Body of pancreas (tissue), 4 donors: ENCODE data around the gene NUDT14.

ENCODE experiments used
- CTCF ChIP-seq, 7 experiments: fragments of 450-650 bp in 4 of 7; fragments of 200-600 bp in 3 of 7; sonication (generic) in 3 of 7; IDR thresholded peaks; one replicate each; pipeline ENCODE4 v1.5.1; 2016 to 2019; ENCODE audit warnings: antibody characterized with exemption in 7 of 7
- POLR2A ChIP-seq, 3 donors: fragments of 450-650 bp; IDR thresholded peaks; one replicate each; pipeline ENCODE4 v1.6.1; 2016; ENCODE audit warnings: antibody characterized with exemption in 3 of 3, mild to moderate bottlenecking in 2 of 3

- TF ChIP-seq CTCF (IDR thresholded peaks at IDR 0.05) = no peak
- no peak for TF ChIP-seq POLR2A (IDR thresholded peaks at IDR 0.05)
Observed at GRCh38 chr14:105173901-105174894, 6.9 kb downstream of the NUDT14 start.
